ENCODE data around the gene GABRE. TPM values are rescaled to one million over a fixed set of nuclear protein-coding genes. Genes with fewer than 3 reads are reported as not detected.
"Not testable (repeated sequence)": the region's sequence is repeated elsewhere in the genome, so short reads cannot be mapped to it uniquely, and the experiment has no call there.

The GABRE gene
- total RNA-seq, 1 donor = 33.3 TPM

GRCh38 chrX:151919610-151920009 lies 54.9 kb downstream of the GABRE start:
- TF ChIP-seq, protein P1, sequence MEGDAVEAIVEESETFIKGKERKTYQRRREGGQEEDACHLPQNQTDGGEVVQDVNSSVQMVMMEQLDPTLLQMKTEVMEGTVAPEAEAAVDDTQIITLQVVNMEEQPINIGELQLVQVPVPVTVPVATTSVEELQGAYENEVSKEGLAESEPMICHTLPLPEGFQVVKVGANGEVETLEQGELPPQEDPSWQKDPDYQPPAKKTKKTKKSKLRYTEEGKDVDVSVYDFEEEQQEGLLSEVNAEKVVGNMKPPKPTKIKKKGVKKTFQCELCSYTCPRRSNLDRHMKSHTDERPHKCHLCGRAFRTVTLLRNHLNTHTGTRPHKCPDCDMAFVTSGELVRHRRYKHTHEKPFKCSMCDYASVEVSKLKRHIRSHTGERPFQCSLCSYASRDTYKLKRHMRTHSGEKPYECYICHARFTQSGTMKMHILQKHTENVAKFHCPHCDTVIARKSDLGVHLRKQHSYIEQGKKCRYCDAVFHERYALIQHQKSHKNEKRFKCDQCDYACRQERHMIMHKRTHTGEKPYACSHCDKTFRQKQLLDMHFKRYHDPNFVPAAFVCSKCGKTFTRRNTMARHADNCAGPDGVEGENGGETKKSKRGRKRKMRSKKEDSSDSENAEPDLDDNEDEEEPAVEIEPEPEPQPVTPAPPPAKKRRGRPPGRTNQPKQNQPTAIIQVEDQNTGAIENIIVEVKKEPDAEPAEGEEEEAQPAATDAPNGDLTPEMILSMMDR (IDR thresholded peaks at IDR 0.05; ENCODE audit: extremely low read depth, low read depth, low read length) = no peak
- H3K4me2 ChIP-seq (ENCODE audit: insufficient read depth, low read length) = no peak overlapping the region
- H3K4me1 ChIP-seq (ENCODE audit: insufficient read depth, low read length) = no peaks in the 10 kb centered on the region
- no peaks in the 10 kb centered on the region for H4K20me1 ChIP-seq (ENCODE audit: insufficient read depth, low read length)
- H3K4me3 ChIP-seq (ENCODE audit: insufficient read depth, low read length) = no peak overlapping the region
- no peaks in the 10 kb centered on the region for H3K27me3 ChIP-seq (ENCODE audit: insufficient read depth, low read length)
- no peak overlapping the region for H3K27ac ChIP-seq (ENCODE audit: low read depth, low read length)
- H3K79me2 ChIP-seq (ENCODE audit: insufficient read depth, low read length) = no peaks in the 10 kb centered on the region
- no peak for DNase-seq (ENCODE audit: insufficient read length, low spot score, missing footprints)
- H2AFZ ChIP-seq (ENCODE audit: low read length) = no peak overlapping the region
- H3K36me3 ChIP-seq (ENCODE audit: insufficient read depth, low read length) = no peaks in the 10 kb centered on the region
- H3K9me3 ChIP-seq (ENCODE audit: low read depth, low read length) = no peaks in the 10 kb centered on the region

DNA sequence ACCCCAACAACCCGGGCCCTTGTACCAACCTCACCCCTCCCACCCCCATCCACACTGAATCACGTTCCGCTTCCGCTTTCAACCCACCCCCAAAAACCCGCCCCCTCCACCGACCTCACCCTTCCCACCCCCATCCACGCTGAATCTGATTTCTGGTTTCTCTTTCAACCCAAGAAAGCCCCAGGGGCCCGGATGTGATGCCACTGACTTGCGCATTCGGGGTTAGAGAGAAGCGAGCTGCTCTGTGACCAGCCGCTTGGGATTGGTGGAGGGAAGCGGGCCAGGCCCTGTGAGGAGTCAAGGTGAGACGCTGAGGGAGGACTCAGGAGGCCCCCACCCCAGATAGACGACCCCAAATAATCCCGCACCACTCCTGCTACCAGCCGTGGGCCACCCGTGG lies 55.7 kb downstream of the GABRE start:
- H2AFZ ChIP-seq (ENCODE audit: low read length); H3K36me3 ChIP-seq (ENCODE audit: insufficient read depth, low read length); H3K79me2 ChIP-seq (ENCODE audit: insufficient read depth, low read length); H3K9me3 ChIP-seq (ENCODE audit: low read depth, low read length); H3K27ac ChIP-seq (ENCODE audit: low read depth, low read length); H3K4me1 ChIP-seq (ENCODE audit: insufficient read depth, low read length); H3K4me3 ChIP-seq (ENCODE audit: insufficient read depth, low read length); DNase-seq (ENCODE audit: insufficient read length, low spot score, missing footprints); H4K20me1 ChIP-seq (ENCODE audit: insufficient read depth, low read length); H3K4me2 ChIP-seq (ENCODE audit: insufficient read depth, low read length); H3K27me3 ChIP-seq (ENCODE audit: insufficient read depth, low read length): not testable (repeated sequence)

DNA sequence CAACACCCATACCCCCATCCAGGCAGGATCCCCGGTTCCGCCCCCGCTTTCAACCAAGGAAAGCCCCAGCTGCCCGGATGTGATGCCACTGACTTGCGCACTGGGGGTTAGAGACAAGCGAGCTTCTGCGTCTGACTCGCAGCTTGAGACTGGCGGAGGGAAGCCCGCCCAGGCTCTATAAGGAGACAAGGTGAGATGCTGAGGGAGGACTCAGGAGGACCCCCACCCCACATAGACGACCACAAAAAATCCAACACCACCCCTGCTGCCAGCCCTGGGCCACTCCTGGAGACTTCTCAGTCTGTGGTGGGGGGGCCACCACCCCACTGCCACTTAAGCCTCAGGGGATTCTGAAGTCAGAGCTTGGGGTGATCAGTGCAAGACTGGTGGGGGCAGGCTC lies 61.7 kb downstream of the GABRE start, which contains the start of gene MAGEA4:
MAGEA4 (plus strand) TSS at position 110 of the 400 bp plus-strand sequence. CDS start 10,776 bp downstream, outside the sequence.
- H3K4me3 ChIP-seq (ENCODE audit: insufficient read depth, low read length) = no peak within 1 kb of the TSS
- no peaks in the 10 kb centered on the region for H3K9me3 ChIP-seq (ENCODE audit: low read depth, low read length)
- H3K4me1 ChIP-seq (ENCODE audit: insufficient read depth, low read length) = no peaks in the 10 kb centered on the region
- no peaks in the 10 kb centered on the region for H3K79me2 ChIP-seq (ENCODE audit: insufficient read depth, low read length)
- DNase-seq (ENCODE audit: insufficient read length, low spot score, missing footprints) = no peak
- H3K27me3 ChIP-seq (ENCODE audit: insufficient read depth, low read length) = no peaks in the 10 kb centered on the region
- no peaks in the 10 kb centered on the region for H4K20me1 ChIP-seq (ENCODE audit: insufficient read depth, low read length)
- H2AFZ ChIP-seq (ENCODE audit: low read length) = no peak within 1 kb of the TSS
- TF ChIP-seq, protein P1 (IDR thresholded peaks at IDR 0.05; ENCODE audit: extremely low read depth, low read depth, low read length) = no peak
- no peak within 1 kb of the TSS for H3K4me2 ChIP-seq (ENCODE audit: insufficient read depth, low read length)
- H3K36me3 ChIP-seq (ENCODE audit: insufficient read depth, low read length) = no peaks in the 10 kb centered on the region
- H3K27ac ChIP-seq (ENCODE audit: low read depth, low read length) = no peak within 1 kb of the TSS

GRCh38 chrX:151912221-151912620 lies 62.3 kb downstream of the GABRE start:
- H3K27ac ChIP-seq (ENCODE audit: low read depth, low read length) = no peak overlapping the region
- TF ChIP-seq, protein P1 (IDR thresholded peaks at IDR 0.05; ENCODE audit: extremely low read depth, low read depth, low read length) = no peak
- H3K79me2 ChIP-seq (ENCODE audit: insufficient read depth, low read length) = no peaks in the 10 kb centered on the region
- H3K36me3 ChIP-seq (ENCODE audit: insufficient read depth, low read length) = no peaks in the 10 kb centered on the region
- no peak overlapping the region for H2AFZ ChIP-seq (ENCODE audit: low read length)
- no peaks in the 10 kb centered on the region for H4K20me1 ChIP-seq (ENCODE audit: insufficient read depth, low read length)
- no peaks in the 10 kb centered on the region for H3K9me3 ChIP-seq (ENCODE audit: low read depth, low read length)
- no peak overlapping the region for H3K4me3 ChIP-seq (ENCODE audit: insufficient read depth, low read length)
- no peaks in the 10 kb centered on the region for H3K27me3 ChIP-seq (ENCODE audit: insufficient read depth, low read length)
- H3K4me1 ChIP-seq (ENCODE audit: insufficient read depth, low read length) = no peaks in the 10 kb centered on the region
- H3K4me2 ChIP-seq (ENCODE audit: insufficient read depth, low read length) = no peak overlapping the region
- no peak for DNase-seq (ENCODE audit: insufficient read length, low spot score, missing footprints)

Measured in osteoblast (primary cell).